ENCODE data around the gene SLC9A8.

Gene SLC9A8

GRCh38 chr20:49843139-49843538, 30.5 kb downstream of the SLC9A8 start:
- TF ChIP-seq CTCF (IDR thresholded peaks at IDR 0.05; ENCODE audit: insufficient read depth, missing control alignments), result no peak
- FAIRE-seq (no peak), DNase-seq (ENCODE audit: insufficient read length, low spot score) (no peak)

- DNase-seq (ENCODE audit: insufficient read length, low spot score) (no peak), FAIRE-seq (no peak)
- TF ChIP-seq CTCF (IDR thresholded peaks at IDR 0.05; ENCODE audit: insufficient read depth, missing control alignments), result no peak
These were observed 31.2 kb downstream of the SLC9A8 start for GRCh38 chr20:49843770-49844380.

DNA sequence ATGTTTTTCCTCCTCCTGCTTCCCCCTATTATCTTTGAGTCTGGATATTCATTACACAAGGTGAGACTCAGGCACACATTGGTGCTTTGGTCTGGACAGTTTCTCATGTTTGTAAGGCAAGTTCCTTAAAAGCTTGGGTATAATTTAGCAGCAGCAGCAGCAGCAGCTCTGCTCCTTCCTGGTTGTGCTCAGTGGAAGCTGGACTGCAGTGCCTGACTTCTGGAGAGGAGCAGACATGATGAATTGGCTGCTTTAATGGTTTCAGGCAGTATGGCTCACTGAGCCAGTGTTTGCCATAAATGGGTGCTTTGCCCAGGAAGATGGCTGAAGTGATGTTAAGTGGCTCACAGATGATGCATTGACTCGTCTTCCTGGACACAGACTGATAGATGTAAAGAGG, 32.4 kb downstream of the SLC9A8 start:
- TF ChIP-seq CTCF (IDR thresholded peaks at IDR 0.05; ENCODE audit: insufficient read depth, missing control alignments), result no peak
- no peak for DNase-seq (ENCODE audit: insufficient read length, low spot score)
- no peak for FAIRE-seq

DNA sequence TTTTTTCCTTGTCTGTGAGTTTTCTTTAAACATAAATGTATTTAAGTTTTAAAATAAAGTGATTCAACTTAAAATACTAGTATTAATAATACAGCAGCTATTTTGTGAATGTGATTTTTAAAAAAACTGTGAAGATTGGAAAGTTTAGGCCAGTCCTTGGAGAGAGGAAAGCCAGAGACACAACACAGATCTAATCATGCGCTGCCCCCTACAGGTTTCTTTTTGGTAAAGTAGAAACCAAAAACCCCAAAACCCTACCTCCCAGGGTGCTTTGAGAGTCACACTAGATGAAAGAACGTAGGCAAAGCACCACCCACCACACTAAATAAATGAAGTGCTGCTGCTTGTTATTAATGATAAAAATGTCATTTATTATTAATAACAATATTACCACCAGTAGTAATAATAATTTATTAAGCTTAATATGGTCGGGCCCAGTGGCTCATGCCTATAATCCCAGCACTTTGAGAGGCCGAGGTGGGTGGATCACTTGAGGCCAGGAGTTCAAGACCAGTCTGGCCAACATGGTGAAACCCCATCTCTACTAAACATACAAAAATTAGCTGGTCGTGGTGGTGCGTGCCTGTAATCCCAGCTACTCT, 33.7 kb downstream of the SLC9A8 start:
- DNase-seq (ENCODE audit: insufficient read length, low spot score) (no peak), FAIRE-seq (no peak)
- TF ChIP-seq CTCF (IDR thresholded peaks at IDR 0.05; ENCODE audit: insufficient read depth, missing control alignments), result peak; percentile 56

- FAIRE-seq (no peak), DNase-seq (ENCODE audit: insufficient read length, low spot score) (no peak)
- no peak for TF ChIP-seq CTCF (IDR thresholded peaks at IDR 0.05; ENCODE audit: insufficient read depth, missing control alignments)
These were observed 38.0 kb downstream of the SLC9A8 start for GRCh38 chr20:49850463-49851230.

GRCh38 chr20:49851231-49851705, 38.6 kb downstream of the SLC9A8 start:
- no peak for DNase-seq (ENCODE audit: insufficient read length, low spot score)
- no peak for FAIRE-seq
- no peak for TF ChIP-seq CTCF (IDR thresholded peaks at IDR 0.05; ENCODE audit: insufficient read depth, missing control alignments)

DNA sequence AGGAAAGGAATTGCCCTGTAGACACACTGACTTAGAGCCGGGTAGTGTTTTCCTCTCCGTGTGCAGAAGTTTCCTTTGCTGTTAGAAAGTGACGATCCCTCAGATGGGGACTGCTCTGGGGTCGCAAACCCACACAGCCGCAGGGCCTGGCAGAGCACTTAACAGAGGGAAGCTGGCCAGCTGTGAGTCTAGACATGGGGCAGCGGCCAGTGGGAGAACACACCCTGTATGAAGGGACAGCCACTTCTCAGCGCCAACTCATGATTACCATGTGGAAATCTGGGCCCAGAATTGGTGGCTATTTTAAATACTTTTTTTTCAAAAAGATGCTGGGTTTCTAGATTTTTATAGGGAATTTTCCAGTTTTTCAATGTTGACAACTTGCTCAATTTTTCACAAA, 39.4 kb downstream of the SLC9A8 start:
- no peak for FAIRE-seq
- DNase-seq (ENCODE audit: insufficient read length, low spot score), result no peak
- no peak for TF ChIP-seq CTCF (IDR thresholded peaks at IDR 0.05; ENCODE audit: insufficient read depth, missing control alignments)

Measured in D721Med (cell line).